OCI-LY3 (cell line): ENCODE measurements around the gene GATA3.

ENCODE experiments used
- EZH2phosphoT487 ChIP-seq: fragments of 200-600 bp; shearing (Covaris generic); IDR thresholded peaks from 2 replicates; pipeline ENCODE4 v1.6.1; 2018; ENCODE audit warnings: antibody characterized with exemption, mixed run types, low read depth
- TF ChIP-seq, protein P1 (sequence below): fragments of 200-600, 300-600 bp; sonication (generic); IDR thresholded peaks from 2 replicates; pipeline ENCODE4 v1.5.1; 2014; ENCODE audit warnings: antibody characterized with exemption, low read length, low read depth

DNA sequence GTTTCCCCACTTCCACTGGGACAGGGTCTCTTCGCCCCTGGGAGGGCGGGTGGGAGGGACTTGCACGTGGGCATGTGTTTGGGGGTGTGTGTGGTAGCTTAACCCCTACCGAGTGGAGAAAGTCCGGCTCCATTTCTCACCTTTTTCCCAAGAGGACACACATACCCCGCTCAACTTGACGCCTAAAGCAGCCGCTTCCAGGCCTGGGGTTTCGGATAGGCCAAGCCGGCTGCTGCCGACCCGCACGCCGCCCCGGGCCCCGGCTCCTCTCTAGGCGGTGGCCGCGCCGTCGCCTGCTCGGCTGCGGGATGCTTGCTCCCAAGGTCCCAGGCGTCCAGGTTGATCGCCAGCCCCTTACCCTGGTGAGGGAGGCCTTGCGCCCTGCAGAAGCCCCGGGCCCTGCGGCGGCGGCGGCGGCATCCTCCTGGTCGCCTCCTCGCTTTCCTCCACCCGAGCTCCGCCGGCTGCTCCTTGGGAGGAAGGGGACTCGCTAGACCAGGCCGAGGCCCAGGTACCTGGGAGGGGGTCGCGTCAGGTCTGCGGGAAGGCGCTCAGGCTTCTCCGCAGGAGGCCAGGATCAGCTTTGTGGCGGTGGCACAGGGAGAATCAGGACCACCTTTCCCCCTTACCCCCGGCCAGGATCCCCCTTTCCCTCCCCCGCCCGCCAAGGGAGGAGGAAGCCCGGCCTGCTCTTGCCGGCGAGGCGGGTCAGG lies 3.2 kb upstream of the GATA3 start:
- no peak for TF ChIP-seq EZH2phosphoT487
- TF ChIP-seq, protein P1, sequence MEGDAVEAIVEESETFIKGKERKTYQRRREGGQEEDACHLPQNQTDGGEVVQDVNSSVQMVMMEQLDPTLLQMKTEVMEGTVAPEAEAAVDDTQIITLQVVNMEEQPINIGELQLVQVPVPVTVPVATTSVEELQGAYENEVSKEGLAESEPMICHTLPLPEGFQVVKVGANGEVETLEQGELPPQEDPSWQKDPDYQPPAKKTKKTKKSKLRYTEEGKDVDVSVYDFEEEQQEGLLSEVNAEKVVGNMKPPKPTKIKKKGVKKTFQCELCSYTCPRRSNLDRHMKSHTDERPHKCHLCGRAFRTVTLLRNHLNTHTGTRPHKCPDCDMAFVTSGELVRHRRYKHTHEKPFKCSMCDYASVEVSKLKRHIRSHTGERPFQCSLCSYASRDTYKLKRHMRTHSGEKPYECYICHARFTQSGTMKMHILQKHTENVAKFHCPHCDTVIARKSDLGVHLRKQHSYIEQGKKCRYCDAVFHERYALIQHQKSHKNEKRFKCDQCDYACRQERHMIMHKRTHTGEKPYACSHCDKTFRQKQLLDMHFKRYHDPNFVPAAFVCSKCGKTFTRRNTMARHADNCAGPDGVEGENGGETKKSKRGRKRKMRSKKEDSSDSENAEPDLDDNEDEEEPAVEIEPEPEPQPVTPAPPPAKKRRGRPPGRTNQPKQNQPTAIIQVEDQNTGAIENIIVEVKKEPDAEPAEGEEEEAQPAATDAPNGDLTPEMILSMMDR, result no peak
